ENCODE data around the gene MYH13. TPM values are rescaled to one million over a fixed set of nuclear protein-coding genes. Genes with fewer than 3 reads are reported as not detected.

The MYH13 gene
- total RNA-seq, 1 experiment from 2014 or later: not detected

DNA sequence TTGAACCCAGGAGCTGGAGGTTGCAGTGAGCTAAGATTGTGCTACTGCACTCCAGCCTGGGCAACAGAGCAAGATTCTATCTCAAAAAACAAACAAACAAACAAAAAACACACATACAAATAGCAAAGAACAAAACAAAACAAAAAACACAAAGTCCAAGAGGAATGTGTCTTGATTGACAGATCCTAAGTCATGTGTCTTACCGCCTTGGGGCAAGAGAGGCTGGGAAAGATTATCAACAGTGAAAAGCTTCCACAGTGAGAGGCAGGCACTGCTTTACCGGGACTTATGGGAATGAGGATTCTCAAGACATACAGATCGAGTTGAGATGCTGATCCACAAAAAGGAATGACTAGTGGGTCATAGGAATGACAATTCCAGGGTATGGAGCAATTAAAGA lies 111.7 kb downstream of the MYH13 start:
- Histone ChIP-seq H3K27me3 (ENCODE audit: insufficient read depth, low read length) (no peaks in the 10 kb centered on the region), H2BK120ac (ENCODE audit: low read depth, low read length, poor library complexity, severe bottlenecking) (no peak overlapping the region), H2BK12ac (ENCODE audit: insufficient read length, low read depth, low read length) (no peak overlapping the region), H3K4me1 (ENCODE audit: insufficient read depth, low read length) (no peaks in the 10 kb centered on the region), H2BK5ac (ENCODE audit: insufficient read length, low read length) (no peak overlapping the region), H3K14ac (ENCODE audit: insufficient read depth, low read length) (no peak overlapping the region), H4K20me1 (ENCODE audit: control insufficient read depth, insufficient read depth, insufficient read length) (no peaks in the 10 kb centered on the region), H3K18ac (ENCODE audit: insufficient read length, low read depth, low read length) (no peak overlapping the region), H4K91ac (ENCODE audit: insufficient read length, low read depth, low read length) (no peak overlapping the region), H3K4ac (ENCODE audit: low read depth, low read length) (no peak overlapping the region), H3K9ac (ENCODE audit: extremely low read depth, insufficient read length, low read length) (no peak overlapping the region), H4K8ac (replicated peaks; ENCODE audit: insufficient read length, low read depth, low read length) (no peak overlapping the region), H4K5ac (ENCODE audit: insufficient read length, low read depth, low read length) (no peak overlapping the region), H3K27ac (ENCODE audit: insufficient read length, low read depth, low read length) (no peak overlapping the region), H3K23me2 (ENCODE audit: insufficient read length, low read depth, low read length, poor library complexity, severe bottlenecking) (no peaks in the 10 kb centered on the region), H2AFZ (ENCODE audit: low read length) (no peak overlapping the region), H3K56ac (ENCODE audit: insufficient read length, low read depth, low read length) (no peak overlapping the region), H2BK20ac (ENCODE audit: low read depth, low read length, poor library complexity, severe bottlenecking) (no peak overlapping the region), H3K23ac (ENCODE audit: insufficient read length, low read depth, low read length) (no peak overlapping the region), H3K79me1 (ENCODE audit: insufficient read depth, low read depth, low read length, poor library complexity, severe bottlenecking) (no peaks in the 10 kb centered on the region), H2BK15ac (ENCODE audit: low read depth, low read length) (no peak overlapping the region), H3K4me2 (ENCODE audit: insufficient read depth, insufficient read length, low read length) (no peak overlapping the region), H3K9me3 (ENCODE audit: control insufficient read depth, low read depth, low read length) (no peaks in the 10 kb centered on the region), H3K79me2 (ENCODE audit: insufficient read depth, low read length) (no peaks in the 10 kb centered on the region), H2AK5ac (ENCODE audit: insufficient read length, low read length) (no peak overlapping the region), H3T11ph (ENCODE audit: low read length) (no peak overlapping the region)
- no CpG with 5 or more reads among the region's 3 CpGs for WGBS (ENCODE audit: extremely low coverage, insufficient read length, low lambda C conversion rate)
- no peak overlapping the region for H3K4me3 Mint-ChIP-seq
- TF ChIP-seq, protein P1, sequence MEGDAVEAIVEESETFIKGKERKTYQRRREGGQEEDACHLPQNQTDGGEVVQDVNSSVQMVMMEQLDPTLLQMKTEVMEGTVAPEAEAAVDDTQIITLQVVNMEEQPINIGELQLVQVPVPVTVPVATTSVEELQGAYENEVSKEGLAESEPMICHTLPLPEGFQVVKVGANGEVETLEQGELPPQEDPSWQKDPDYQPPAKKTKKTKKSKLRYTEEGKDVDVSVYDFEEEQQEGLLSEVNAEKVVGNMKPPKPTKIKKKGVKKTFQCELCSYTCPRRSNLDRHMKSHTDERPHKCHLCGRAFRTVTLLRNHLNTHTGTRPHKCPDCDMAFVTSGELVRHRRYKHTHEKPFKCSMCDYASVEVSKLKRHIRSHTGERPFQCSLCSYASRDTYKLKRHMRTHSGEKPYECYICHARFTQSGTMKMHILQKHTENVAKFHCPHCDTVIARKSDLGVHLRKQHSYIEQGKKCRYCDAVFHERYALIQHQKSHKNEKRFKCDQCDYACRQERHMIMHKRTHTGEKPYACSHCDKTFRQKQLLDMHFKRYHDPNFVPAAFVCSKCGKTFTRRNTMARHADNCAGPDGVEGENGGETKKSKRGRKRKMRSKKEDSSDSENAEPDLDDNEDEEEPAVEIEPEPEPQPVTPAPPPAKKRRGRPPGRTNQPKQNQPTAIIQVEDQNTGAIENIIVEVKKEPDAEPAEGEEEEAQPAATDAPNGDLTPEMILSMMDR (conservative IDR thresholded peaks at IDR 0.05): no peak
- no peaks in the 10 kb centered on the region; a peak in 1 of 5 replicates for H3K9me3 Mint-ChIP-seq
- H3K36me3 Mint-ChIP-seq (ENCODE audit: insufficient read depth in 1 of 3, low read depth in 3 of 3): 0 out of 7 replicates have a peak, but pooled peaks cover 0 to 2% (median 0%) of the 10 kb centered on the region in 3 experiments
- no peak for DNase-seq
- H3K27ac Mint-ChIP-seq: no peak overlapping the region
- 0 out of 2 replicates have a peak, but pooled peaks cover 3% of the 10 kb centered on the region for H3K27me3 Mint-ChIP-seq (ENCODE audit: low read depth)
- H3K4me1 Mint-ChIP-seq: no peaks in the 10 kb centered on the region; a peak in 2 of 4 replicates
